Fibroblast of villous mesenchyme (primary cell): ENCODE measurements around the gene ADARB2. TPM values are rescaled to one million over a fixed set of nuclear protein-coding genes. Genes with fewer than 3 reads are reported as not detected.
"Not testable (repeated sequence)": the region's sequence is repeated elsewhere in the genome, so short reads cannot be mapped to it uniquely, and the experiment has no call there.

Source experiments
- DNase-seq: peaks from one replicate; pipeline ENCODE4 v3.0.0-alpha.2; 2010; ENCODE audit warnings: low read depth
- H3K4me3 ChIP-seq: 2 replicates; pipeline ENCODE4 v1.5.1; 2011; ENCODE audit warnings: low read depth, mild to moderate bottlenecking, low read length
- total RNA-seq: library from RNA; depleted of rRNA; stranded (reverse); fragments of >200 nt; gene quantifications from 2 replicates; pipeline ENCODE4 v1.2.3, GENCODE V29; 2012
- TF ChIP-seq, protein P1 (sequence below): IDR thresholded peaks from 2 replicates; pipeline ENCODE4 v1.5.1; 2012; ENCODE audit warnings: low read depth, mild to moderate bottlenecking, low read length; ENCODE audit not compliant: insufficient read depth

ADARB2 gene
- total RNA-seq, 1 donor, result not detected

DNA sequence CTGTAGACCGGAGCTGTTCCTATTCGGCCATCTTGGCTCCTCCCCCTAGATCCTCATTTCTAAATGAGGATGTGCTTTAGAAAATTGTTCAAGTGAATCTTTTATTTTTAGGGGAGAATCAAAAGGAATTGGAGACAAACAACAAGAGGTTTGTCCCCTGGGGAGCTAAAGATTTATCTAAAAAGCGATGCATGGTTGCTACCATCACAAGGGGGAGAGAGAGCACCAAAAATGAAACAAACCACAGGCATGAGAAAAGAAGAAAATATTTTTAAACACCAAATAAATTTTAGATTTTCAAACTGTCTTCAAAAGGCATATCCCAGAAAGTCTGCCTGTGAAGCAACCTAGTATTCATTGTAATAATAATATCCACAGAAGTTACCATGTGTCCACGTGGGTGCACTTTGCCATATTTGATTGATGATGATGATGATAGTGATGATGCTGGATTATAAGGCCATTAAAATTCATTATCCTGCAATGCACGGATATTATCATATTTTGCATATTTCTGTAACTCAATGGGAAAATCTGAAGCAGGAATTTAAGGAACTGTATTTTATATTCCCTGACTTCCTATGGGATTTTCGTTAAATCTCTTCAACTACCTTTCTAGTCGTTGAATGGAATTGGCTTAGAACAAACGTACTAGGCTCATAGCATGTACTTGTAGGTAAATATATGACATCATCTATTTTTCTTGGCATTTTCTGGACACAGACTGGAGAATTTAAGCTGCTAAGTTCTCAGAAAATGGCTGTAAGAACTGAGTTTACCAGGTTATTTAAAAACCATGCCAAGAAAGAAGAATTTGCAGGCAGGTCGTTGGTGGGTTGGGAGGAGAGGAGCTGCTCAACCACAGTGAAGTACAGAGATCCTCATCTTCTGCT is 509.6 kb downstream of the ADARB2 start:
- DNase-seq, result no peak
- TF ChIP-seq, protein P1, sequence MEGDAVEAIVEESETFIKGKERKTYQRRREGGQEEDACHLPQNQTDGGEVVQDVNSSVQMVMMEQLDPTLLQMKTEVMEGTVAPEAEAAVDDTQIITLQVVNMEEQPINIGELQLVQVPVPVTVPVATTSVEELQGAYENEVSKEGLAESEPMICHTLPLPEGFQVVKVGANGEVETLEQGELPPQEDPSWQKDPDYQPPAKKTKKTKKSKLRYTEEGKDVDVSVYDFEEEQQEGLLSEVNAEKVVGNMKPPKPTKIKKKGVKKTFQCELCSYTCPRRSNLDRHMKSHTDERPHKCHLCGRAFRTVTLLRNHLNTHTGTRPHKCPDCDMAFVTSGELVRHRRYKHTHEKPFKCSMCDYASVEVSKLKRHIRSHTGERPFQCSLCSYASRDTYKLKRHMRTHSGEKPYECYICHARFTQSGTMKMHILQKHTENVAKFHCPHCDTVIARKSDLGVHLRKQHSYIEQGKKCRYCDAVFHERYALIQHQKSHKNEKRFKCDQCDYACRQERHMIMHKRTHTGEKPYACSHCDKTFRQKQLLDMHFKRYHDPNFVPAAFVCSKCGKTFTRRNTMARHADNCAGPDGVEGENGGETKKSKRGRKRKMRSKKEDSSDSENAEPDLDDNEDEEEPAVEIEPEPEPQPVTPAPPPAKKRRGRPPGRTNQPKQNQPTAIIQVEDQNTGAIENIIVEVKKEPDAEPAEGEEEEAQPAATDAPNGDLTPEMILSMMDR, result no peak
- no peak overlapping the region for H3K4me3 ChIP-seq

- DNase-seq, H3K4me3 ChIP-seq: not testable (repeated sequence)
These were observed 510.4 kb downstream of the ADARB2 start for GRCh38 chr10:1226907-1227306.

GRCh38 chr10:1219874-1220273 is 517.5 kb downstream of the ADARB2 start:
- not testable (repeated sequence) for H3K4me3 ChIP-seq, DNase-seq

GRCh38 chr10:1217661-1218060 is 519.7 kb downstream of the ADARB2 start:
- TF ChIP-seq, protein P1, result no peak
- H3K4me3 ChIP-seq, result no peak overlapping the region

DNA sequence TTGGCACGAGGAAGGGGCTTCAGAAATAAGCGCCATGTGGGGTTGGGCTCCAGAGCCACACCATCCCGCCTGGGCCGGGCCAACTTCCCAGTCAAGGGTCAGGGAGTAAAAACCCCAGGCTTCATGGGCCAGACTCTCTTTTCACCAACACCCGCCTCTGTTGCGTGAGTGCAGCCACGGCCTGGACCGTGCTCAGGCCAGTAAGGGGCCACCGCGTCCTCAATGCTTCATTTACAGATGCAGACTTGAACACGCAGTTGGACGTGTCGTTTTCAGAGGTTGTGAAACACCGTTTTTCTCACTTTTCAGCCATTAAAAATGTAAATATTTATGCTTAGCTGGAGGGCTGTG is 520.1 kb downstream of the ADARB2 start:
- no peak overlapping the region for H3K4me3 ChIP-seq
- TF ChIP-seq, protein P1, result no peak
- no peak for DNase-seq

More at GRCh38 chr10:1217661-1218060, 519.7 kb downstream of the ADARB2 start:
- DNase-seq, result no peak

DNA sequence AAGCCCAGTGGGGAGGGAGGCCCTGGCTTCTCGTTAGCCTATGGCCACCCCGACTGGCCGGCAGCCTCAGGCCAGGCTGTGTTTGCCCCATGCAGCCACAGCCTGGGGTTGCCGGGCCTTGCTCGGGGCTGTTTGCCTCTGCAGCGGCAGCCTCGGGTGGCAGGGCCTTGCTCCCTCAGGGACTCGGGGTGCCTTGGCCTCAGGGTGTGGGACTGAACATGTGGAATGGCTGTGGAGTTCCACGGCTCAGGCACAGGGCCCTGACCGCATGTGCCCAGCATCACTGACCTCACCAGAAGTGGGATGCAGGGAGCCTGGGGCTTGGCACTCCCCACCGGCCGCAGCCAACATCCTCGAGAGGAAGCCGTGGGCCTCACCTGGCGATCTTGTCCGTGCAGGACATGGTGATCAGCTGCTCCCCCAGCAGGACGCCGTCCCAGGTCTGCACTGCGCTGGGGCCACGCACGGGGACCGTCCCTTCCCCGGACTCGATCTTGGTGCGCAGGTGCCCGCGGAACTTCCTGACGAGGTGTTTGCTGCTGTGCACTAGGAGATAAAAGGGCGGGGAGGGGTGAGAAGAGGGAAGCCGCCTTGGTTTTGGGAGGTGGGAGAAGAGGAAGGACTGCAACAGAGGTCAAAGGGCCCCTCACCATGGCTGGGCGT is 520.6 kb downstream of the ADARB2 start:
- TF ChIP-seq, protein P1, result no peak
- no peak for DNase-seq
- H3K4me3 ChIP-seq, result no peak overlapping the region

GRCh38 chr10:1215862-1216573 is 521.3 kb downstream of the ADARB2 start:
- no peak overlapping the region for H3K4me3 ChIP-seq
- DNase-seq, result no peak
- TF ChIP-seq, protein P1, result no peak
